ENCODE results near the gene SNX8.
"Not testable (repeated sequence)": the region's sequence is repeated elsewhere in the genome, so short reads cannot be mapped to it uniquely, and the experiment has no call there.

Gene SNX8

DNA sequence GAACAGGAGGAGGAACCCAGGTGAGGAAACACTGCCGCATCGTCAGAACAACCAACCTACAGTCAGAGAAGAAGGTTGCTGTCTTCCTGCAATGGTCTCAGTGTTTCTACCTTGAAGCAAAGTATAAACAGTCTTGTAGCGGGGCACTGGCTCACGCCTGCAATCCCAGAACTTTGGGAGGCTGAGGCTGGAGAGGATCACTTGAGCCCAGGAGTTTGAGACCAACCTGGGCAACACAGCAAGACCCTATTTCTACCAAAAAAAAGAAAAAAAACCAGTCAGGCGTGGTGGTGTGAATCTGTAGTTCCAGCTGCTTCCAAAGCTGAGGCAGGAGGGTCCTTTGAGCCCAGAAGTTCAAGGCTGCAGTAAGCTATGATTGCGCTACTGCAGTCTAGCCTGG, 23.4 kb downstream of the SNX8 start:
- no peak for DNase-seq (ENCODE audit: low read depth)

DNA sequence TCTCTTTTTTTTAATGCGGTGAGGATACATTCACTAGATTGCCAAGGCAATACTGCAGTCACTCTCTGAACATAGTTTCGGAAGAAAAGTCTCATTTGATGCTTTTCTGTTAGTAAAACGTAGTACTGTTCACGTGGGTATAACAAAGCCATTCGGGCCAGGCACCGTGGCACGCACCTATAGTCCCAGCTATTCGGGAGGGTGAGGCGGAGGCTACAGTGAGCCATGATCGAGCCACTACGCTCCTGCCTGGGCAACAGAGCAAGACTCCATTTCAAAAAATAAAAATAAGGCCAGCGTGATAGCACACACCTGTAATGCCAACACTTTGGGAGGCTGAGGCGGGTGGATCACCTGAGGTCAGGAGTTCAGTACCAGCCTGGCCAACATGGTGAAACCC, 24.6 kb downstream of the SNX8 start:
- DNase-seq (ENCODE audit: low read depth), result no peak

DNA sequence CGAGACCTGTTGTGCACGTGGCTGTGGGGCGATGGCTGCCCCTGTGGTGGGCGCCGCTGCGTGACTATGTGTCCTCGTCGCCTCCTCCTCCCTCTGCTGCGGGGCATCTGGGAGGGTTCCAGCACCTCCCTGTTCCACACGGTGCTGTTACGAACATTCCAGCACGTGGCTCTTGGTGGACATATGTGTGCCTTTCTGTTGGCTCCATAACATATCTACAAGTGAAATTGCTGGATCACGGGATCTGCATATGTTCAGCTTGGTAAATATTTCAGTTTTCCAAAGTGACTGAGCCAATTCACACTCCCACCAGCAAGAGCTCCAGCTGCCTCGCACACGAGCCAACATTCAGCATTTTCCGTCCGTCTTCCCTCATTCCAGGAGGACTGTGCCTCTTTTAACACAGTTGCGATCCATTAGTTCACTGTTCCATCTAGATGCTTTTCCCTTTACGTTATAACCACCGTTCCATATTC, 25.1 kb downstream of the SNX8 start:
- no peak for DNase-seq (ENCODE audit: low read depth)

DNA sequence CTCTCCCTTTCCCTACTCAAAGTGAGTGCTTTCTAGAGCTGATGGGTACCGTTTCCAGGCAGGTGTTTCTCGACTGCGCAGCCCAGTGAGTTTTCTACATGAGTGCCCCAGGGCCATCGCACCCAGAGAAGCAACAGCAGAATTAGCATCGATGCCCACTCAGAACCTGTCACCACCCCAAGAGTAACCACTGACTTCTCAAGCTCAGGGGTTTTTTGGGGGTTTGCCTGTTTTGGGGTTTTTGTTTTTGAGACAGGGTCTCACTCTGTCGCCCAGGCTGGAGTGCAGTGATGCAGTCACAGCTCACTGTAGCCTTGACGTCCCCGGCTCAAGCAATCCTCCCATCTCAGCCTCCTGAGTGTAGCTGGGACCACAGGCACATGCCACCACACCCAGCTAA, 25.7 kb downstream of the SNX8 start:
- no peak for DNase-seq (ENCODE audit: low read depth)

DNA sequence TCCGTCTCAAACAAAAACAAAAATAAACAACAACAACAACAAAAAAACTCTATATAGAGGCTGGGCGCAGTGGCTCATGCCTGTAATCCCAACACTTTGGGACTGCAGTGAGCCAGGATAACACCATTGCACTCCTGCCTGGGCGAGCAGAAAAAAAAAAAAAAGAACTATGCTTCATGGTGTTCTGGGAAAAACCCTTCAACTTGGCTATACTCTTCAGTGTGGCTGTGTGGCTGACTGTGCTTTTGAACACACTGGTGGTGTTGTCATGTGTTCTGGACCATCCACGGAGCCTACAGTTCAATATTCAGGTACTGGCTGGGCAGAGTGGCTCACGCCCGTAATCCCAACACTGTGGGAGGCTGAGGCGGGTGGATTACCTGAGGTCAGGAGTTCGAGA, 26.5 kb downstream of the SNX8 start:
- no peak for DNase-seq (ENCODE audit: low read depth)

DNA sequence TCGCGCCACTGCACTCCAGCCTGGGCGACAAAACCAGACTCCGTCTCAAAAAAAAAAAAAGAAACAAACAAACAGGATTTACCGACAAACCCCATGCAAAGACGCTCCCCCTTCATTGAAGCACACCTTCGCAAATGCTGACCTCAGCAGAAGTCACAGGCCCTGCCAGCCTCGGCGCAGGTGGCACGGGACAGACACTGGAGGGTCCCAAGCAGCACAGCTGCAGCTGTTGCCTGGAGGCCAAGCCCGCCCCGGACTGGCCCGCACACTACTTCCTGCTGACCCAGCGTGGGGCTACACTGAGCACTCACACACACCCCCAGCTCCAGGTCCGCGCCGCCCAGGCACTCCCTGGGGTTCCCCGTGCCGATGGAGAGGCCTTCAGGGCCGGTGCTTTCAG, 31.2 kb downstream of the SNX8 start:
- DNase-seq (ENCODE audit: low read depth), result no peak

DNA sequence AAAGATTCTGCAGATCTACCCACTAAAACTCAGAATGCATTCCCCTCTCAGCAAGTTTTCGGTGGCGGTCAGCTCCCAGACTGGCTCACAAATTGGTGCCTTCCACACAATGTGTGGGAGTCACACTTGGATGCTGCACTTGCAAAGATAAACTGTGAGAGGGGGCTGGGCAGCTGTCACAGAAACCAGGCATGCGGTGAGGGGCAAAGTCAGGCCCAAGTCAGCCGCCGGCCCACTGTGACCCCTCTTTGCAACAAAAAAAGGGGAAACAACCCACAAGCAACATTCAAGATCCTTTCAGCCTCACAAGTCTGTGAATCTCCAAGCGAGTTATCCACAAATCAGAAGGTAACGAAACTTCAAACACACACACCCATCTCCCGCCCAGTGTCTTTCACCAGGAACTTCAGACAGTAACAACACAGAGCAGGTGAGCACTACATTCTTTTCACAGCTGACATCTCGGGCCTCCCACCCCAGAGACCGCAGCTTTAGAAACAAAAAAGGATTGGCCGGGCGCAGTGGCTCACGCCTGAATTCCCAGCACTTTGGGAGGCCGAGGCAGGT, 32.0 kb downstream of the SNX8 start:
- no peak for DNase-seq (ENCODE audit: low read depth)

DNA sequence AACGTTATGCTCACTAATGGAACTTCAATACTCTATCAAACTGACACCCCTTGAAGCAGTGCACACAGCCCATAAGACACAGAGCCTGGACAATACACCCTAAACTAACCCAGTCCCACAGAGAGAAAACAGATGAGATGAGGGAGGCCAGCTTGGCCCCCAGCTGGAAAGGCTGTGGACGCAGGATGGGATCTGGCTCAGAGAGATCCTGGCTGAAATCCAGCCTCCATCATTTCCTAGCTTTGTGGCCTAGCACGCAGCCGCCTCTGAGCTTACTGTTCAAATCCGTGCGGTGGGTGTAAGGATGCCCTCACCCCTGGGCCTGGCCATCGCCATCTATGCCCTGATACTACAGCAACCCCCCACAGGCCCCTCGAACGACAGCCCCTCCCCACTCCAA, 32.7 kb downstream of the SNX8 start:
- no peak for DNase-seq (ENCODE audit: low read depth)

DNA sequence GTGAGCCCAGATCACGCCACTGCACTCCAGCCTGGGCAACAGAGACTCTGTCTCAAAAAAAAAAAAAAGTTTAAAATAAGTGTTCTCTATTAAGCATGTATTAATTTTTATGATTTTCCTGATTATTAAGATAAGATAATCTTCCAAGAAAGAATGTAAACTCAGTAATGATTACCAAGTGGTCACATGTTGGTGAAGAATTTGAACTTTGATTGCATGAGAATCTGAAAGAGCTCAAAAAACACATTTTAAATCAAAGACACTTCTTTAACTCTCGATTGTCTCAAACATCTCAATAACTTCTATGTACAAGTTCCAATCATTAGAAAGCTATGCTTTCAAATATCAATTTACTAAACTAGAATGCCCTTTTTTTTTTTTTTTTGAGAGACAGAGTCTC, 33.8 kb downstream of the SNX8 start:
- no peak for DNase-seq (ENCODE audit: low read depth)

DNA sequence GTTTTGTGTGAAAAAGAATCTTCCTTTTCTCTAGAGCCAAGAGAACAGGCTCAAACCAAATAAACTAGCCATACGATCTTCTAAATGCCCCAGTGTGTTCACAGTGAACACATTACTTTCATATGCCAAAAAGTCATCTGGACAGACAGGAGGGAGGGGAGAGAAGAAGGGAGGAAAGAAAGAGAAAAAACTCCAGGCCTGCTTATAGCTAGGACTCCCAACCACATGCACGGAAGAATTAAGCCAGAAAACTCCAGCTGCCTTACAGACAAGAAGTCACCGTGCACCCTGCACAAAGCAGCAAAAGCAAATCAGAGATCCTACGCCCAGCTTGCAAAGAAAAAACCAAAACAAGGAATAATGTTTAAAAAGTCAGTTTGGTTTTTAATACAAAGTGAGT, 34.3 kb downstream of the SNX8 start:
- no peak for DNase-seq (ENCODE audit: low read depth)

DNA sequence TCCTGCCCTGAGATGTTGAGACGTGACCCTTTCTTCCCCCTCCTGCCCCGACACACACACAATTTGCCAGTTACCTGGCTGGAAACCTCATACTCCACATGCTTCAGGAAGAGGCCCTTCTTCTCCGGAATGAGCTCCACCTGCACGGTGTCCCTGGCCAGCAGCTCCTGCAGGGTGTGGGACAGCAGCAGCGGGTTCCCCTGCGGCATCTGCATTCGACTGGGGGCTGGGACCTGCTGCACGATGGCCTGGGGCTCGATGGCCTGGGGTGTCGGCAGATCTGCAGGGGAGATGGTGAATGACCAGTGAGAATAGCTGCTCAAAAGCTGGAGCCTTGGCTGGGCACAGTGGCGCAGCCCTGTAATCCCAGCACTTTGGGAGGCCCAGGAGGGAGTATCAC, 36.2 kb downstream of the SNX8 start:
- DNase-seq (ENCODE audit: low read depth), result no peak

DNA sequence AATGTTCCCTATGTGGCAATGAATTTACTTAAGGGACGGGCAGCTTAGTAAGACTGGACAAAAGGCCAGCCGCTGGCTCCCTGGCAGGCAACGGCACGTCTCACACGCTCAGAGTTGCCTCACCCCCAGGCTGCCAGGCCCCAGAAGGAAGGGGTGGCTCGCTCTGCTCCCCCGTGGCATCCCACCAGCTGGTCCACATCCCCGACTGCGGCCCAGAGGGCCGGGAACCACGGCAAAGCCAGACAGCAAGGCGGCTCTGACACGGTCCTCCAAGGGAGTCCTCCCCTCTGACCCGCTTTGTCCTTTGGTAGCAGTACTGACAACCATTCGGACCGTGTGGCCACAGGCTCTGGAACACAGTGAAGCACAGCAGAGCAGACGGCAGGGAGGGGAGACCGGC, 38.1 kb downstream of the SNX8 start:
- DNase-seq (ENCODE audit: low read depth), result no peak

DNA sequence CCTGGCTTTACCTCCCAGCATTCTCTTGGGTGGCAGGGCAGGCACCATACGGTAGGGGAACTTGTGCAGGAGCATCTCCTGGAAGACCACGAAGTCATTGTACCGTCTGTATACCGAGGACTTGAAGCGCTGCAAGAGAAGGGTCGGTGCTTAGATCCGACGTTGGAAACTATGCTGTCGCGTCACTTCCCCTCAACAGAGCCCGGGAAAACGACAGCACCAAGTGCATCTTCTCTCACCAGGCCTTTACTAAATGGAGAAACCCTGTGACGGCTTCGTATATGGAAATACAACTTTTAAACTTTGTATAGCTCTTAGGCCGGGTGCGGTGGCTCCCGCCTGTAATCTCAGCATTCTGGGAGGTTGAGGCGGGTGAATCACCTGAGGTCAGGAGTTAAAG, 39.1 kb downstream of the SNX8 start:
- no peak for DNase-seq (ENCODE audit: low read depth)

DNA sequence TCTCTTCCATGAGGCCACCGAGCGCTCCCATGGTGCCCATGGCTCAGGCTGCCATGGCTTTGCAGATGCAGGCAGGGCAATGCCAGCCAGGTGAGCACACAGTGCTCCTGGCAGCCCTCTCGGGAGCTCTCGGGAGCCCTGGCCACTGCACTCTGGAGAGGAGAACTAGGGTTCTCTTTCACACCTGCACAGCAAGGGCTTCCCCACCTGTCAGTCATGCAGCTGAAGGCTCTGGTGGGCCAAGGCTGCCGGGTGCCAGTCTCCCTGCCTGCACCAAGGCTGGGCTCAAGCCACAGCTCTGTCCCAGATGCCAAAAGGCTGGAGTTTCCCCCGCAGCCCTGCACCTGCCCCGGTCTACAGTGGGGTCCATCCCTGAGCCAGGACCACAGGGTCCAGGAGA, 39.6 kb downstream of the SNX8 start:
- DNase-seq (ENCODE audit: low read depth), result no peak

DNA sequence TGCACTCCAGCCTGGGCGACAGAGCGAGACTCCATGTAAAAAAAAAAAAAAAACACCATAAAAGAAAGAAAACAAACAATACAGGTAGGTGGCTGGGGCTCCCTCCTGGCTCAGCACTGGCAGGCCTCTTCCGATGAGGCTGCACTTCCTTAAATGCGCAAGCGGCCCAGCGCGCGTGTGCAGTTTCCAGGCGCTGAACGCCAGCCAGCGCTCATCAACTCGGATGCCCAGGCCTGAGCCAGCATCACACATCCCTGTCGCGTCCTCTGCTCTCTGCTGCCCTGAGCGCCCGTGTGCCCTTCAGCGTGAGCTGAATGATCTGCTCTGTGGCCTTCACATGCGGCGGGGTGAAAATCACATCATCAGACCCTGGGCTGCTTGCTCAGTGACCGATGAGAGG, 40.4 kb downstream of the SNX8 start:
- DNase-seq (ENCODE audit: low read depth), result no peak

DNA sequence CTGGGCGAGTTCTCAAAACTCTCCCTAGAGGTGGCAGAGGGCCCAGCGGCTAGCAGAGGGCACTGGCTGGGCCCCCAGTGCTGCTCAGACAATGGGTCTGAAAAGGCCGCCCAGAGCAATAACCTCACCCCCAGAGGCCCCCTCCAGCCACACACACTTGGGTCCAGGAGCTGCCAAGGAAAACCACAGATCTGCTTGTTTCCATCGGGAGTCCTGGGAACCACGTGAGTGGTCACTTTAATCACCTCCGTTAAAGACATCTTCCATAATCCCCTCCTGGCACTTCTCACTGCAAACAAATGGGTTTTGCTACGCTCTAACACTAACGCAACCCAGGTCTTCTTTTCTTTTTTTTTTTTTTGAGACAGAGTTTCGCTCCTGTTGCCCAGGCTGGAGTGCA, 42.2 kb downstream of the SNX8 start:
- no peak for DNase-seq (ENCODE audit: low read depth)

DNA sequence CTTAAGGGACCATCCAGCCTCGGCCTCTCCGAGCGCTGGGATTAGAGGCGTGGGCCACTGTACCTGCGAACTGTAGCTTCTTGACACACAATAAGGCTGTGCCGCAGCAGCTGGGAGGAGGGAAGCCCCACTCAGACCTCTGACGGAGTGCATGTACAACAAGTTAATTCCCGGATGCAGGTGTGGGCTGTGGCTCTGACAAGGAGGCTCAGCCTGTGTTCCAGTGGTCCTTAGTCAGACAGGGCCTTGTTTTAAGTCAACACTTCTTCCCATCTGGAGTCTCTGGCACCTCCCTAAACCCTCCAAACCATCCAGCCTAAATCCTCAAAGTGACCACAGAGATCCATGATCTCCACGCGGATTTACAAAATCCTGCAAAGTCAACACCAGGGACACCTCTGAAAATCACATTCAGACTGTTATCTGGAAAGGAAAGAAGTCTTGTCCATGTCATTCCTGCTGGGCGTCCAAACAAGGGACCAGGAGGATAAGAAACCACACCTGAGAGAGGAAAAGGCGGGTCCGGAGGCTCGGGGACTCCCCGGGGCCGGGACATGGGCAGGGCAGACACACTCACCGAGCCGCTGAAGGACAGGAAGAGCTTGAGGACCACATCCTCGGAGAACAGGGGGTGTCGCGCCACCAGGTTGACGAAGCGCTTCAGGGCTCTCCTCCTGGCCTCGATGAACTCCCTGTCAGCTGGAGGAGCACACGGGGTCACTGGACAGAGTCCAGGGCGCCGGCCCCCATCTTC, 42.8 kb downstream of the SNX8 start:
- DNase-seq (ENCODE audit: low read depth), result no peak

DNA sequence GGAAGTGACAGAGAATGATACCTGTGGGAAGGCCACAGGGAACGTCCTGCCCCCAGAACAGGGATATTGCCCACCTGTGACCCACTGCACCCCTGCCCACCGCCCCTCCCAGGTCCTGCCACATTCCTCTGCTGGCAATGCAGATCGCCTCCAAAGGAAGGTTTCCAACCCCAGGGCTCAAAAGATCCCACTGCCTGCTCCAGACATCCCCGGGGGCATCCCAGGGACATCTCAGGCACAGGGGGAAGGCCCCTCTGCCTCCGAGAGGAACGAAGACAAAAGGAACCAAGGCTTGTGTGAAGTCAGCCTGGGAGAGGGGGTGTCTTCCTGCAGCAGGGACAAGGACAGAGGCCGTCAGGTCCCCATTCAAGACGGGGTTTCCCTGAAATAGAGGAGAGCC, 43.7 kb downstream of the SNX8 start:
- no peak for DNase-seq (ENCODE audit: low read depth)

DNA sequence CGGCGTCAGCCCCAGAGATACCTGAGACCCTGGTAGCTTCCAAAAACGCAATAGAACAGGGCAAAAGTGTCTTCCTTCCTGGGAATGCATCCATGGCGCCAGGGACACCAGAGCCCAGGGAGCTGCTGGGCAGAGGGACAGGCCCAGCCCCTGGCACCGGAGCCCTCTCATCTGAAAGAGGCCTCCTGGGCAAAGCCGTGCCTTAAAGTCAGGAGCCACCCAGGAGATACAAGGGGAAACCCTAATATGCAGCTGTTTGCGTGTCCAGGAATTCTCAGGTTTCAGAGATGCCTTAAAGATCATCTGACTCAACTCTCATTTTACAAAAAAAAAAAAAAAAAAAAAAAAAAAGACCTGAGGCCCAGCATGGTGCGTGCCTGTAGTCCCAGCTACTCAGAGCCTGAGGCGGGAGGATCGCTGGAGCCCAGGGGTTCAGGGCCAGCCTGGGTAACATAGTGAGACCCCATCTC, 44.2 kb downstream of the SNX8 start:
- DNase-seq (ENCODE audit: low read depth), result no peak

DNA sequence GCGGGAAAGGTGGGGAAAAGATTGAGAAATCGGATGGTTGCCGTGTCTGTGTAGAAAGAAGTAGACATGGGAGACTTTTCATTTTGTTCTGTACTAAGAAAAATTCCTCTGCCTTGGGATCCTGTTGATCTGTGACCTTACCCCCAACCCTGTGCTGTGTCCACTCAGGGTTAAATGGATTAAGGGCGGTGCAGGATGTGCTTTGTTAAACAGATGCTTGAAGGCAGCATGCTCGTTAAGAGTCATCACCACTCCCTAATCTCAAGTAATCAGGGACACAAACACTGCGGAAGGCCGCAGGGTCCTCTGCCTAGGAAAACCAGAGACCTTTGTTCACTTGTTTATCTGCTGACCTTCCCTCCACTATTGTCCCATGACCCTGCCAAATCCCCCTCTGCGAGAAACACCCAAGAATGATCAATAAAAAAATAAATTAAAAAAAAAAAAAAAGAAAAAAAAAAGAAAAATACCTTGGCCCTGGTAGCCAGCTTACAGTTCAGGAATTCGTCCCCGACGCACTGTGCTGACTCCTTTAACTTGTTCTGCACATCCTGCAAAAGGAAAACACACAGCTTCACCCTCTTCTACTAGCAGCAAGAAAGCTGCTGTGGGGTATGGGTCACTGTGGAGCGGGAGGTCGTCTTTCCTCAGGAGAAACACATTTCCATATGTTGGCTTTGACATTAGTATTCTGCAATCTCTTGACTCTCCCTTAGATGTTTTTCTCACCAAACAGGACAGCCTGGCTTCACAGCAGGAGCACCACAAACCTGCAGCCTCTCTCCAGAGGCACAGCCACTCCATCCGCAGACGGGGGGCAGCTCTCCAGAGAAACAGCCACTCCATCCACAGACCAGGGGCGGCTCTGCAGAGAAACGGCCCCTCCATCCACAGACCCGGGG, 44.9 kb downstream of the SNX8 start:
- not testable (repeated sequence) for DNase-seq (ENCODE audit: low read depth)

DNA sequence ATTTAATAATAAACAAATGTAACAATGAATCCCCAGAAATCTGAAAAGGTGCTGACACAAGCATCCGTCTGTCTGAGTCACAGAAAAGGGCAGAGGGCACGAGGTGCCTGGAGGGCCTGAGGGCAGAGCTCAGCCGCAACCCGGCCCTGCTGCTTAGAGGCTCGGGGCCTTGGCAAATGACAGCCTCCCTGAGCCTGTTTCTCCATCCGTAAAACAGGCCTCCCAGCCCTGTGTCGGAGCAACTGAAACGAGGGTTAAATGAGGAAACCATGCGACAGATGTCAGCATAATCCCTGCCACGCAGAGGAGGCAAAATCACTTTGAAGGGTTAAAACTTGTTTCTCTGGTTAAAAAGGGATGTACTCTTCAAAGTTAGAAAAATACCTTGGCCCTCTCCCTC, 47.3 kb downstream of the SNX8 start:
- DNase-seq (ENCODE audit: low read depth), result no peak

DNA sequence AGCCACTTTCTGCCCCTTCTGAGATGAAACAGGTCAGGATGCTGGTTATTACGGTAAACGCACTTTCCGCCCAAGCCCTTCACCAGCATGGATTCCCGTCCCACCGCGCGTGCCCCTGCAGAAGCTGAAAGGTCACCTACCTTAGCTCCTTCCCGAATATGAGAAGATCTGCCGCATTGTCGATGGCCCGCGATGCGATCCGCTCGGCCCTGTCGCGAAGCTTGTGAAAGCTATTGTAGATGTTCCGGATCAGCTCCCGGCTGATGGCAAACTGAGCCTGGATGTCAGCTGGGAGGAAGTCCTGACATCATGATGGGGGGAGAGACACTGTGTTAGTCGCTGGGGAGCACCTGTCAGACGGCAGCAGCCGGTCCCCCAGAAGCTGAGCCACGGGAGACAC, 50.1 kb downstream of the SNX8 start:
- DNase-seq (ENCODE audit: low read depth), result no peak

DNA sequence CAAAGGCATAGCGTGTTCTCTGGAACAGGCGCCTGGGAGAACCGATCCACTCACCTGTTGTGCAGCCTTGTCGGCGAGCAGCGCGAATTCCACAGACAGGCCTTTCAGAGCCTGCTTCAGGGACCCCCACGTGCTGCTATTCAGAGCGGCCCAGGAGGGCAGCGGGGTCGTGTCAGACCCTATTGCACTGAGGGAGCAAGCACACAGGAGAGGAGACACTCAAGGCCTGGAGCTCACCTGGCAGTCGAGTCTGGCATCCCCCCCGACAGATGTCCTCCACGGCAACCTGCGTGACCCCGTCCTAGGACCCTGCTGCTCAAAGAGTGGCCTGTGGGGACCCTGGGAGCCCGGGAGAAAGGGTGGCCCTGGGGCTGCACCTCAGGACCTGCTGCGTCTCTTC, 51.1 kb downstream of the SNX8 start:
- no peak for DNase-seq (ENCODE audit: low read depth)

Data from activated T-cell treated with anti-CD3 and anti-CD28 coated beads for 1 hour (primary cell).